ENCODE results near the gene PSTPIP1. TPM values are rescaled to one million over a fixed set of nuclear protein-coding genes. Genes with fewer than 3 reads are reported as not detected.

The PSTPIP1 gene
- total and polyA plus RNA-seq, 2 experiments from 2014 or later = 0.80 to 3.7 TPM

GRCh38 chr15:77064063-77064462, 69.1 kb downstream of the PSTPIP1 start:
- no peak overlapping the region for H3K4me2 ChIP-seq
- no peak overlapping the region for H3K4me3 Mint-ChIP-seq

More at GRCh38 chr15:77064063-77064462, 69.1 kb downstream of the PSTPIP1 start:
- Histone ChIP-seq H3K4me3 (no peak overlapping the region), H3K79me2 (replicated peaks; ENCODE audit: insufficient read depth) (peaks cover 96% of the 10 kb centered on the region), H3F3A (replicated peaks; ENCODE audit: low read depth) (no peaks in the 10 kb centered on the region), H3K36me3 (ENCODE audit: insufficient read depth) (no peaks in the 10 kb centered on the region), H3K27me3 (ENCODE audit: insufficient read depth) (no peaks in the 10 kb centered on the region), H3K9me2 (ENCODE audit: insufficient read depth) (no peaks in the 10 kb centered on the region), H2AFZ (no peak overlapping the region), H3K27ac (ENCODE audit: low read depth) (no peak overlapping the region), H3K4me1 (ENCODE audit: insufficient read depth) (peaks cover 5% of the 10 kb centered on the region; the same call in 1 of the 2 replicates), H4K20me1 (replicated peaks; ENCODE audit: insufficient read depth) (peaks cover 17% of the 10 kb centered on the region)
- ATAC-seq (no peak), DNase-seq (ENCODE audit: low spot score) (no peak)
- H3K9me3 Mint-ChIP-seq = no peaks in the 10 kb centered on the region
- TF ChIP-seq EZH2 (IDR thresholded peaks at IDR 0.05; ENCODE audit: low read depth, unreplicated experiment) = no peak
- TF ChIP-seq JUNB (IDR thresholded peaks at IDR 0.05; ENCODE audit: unreplicated experiment) = no peak
- no peak for TF ChIP-seq ZNF331 (CRISPR knock-in tag; IDR thresholded peaks at IDR 0.05; ENCODE audit: low read depth)
- TF ChIP-seq, protein P1, sequence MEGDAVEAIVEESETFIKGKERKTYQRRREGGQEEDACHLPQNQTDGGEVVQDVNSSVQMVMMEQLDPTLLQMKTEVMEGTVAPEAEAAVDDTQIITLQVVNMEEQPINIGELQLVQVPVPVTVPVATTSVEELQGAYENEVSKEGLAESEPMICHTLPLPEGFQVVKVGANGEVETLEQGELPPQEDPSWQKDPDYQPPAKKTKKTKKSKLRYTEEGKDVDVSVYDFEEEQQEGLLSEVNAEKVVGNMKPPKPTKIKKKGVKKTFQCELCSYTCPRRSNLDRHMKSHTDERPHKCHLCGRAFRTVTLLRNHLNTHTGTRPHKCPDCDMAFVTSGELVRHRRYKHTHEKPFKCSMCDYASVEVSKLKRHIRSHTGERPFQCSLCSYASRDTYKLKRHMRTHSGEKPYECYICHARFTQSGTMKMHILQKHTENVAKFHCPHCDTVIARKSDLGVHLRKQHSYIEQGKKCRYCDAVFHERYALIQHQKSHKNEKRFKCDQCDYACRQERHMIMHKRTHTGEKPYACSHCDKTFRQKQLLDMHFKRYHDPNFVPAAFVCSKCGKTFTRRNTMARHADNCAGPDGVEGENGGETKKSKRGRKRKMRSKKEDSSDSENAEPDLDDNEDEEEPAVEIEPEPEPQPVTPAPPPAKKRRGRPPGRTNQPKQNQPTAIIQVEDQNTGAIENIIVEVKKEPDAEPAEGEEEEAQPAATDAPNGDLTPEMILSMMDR (conservative IDR thresholded peaks at IDR 0.05; ENCODE audit: low read depth in 2 of 2) = no peak
- TF ChIP-seq ZNF462 (CRISPR knock-in tag; IDR thresholded peaks at IDR 0.05) = no peak
- no peaks in the 10 kb centered on the region for H3K27me3 Mint-ChIP-seq (ENCODE audit: insufficient read depth, low read depth, poor library complexity)
- no peaks in the 10 kb centered on the region; the same call in 2 of the 3 replicates for H3K36me3 Mint-ChIP-seq (ENCODE audit: low read depth)
- H3K4me1 Mint-ChIP-seq = peaks cover 32% of the 10 kb centered on the region
- H3K27ac Mint-ChIP-seq = no peak overlapping the region
